ENCODE measurements around the gene IQCE.

GRCh38 chr7:2587778-2588177 is 29.0 kb downstream of the IQCE start:
- no peak for TF ChIP-seq CTCF (IDR thresholded peaks at IDR 0.05)
- TF ChIP-seq POLR2A (IDR thresholded peaks at IDR 0.05), result no peak
